Astrocyte (in vitro differentiated cells and primary cell): ENCODE data around the gene MDN1.

ENCODE experiments used
- EZH2 ChIP-seq: IDR thresholded peaks from 2 replicates; pipeline ENCODE4 v1.6.1; 2012; ENCODE audit warnings: mild to moderate bottlenecking, low read length, inconsistent platforms; ENCODE audit not compliant: insufficient read depth
- TF ChIP-seq, protein P1 (sequence below): IDR thresholded peaks from 2 replicates; pipeline ENCODE4 v1.5.1; 2011; ENCODE audit warnings: low read depth, mild to moderate bottlenecking, inconsistent platforms, low read length, moderate library complexity; ENCODE audit not compliant: insufficient read depth

GRCh38 chr6:89830170-89830809, 10.7 kb upstream of the MDN1 start:
- TF ChIP-seq, protein P1, sequence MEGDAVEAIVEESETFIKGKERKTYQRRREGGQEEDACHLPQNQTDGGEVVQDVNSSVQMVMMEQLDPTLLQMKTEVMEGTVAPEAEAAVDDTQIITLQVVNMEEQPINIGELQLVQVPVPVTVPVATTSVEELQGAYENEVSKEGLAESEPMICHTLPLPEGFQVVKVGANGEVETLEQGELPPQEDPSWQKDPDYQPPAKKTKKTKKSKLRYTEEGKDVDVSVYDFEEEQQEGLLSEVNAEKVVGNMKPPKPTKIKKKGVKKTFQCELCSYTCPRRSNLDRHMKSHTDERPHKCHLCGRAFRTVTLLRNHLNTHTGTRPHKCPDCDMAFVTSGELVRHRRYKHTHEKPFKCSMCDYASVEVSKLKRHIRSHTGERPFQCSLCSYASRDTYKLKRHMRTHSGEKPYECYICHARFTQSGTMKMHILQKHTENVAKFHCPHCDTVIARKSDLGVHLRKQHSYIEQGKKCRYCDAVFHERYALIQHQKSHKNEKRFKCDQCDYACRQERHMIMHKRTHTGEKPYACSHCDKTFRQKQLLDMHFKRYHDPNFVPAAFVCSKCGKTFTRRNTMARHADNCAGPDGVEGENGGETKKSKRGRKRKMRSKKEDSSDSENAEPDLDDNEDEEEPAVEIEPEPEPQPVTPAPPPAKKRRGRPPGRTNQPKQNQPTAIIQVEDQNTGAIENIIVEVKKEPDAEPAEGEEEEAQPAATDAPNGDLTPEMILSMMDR: no peak
- TF ChIP-seq EZH2: no peak
